Colon (tissue), 2 donors: ENCODE results near the gene KIF2C.
"Not testable (repeated sequence)": the region's sequence is repeated elsewhere in the genome, so short reads cannot be mapped to it uniquely, and the experiment has no call there.

Experiments used
- FAIRE-seq: peaks from 2 replicates; lab custom pipeline; 2012; peaks lifted over from hg19 to GRCh38; lab: Jason Lieb, UNC
- donor health status: control.
- donor health status: control.

The KIF2C gene

DNA sequence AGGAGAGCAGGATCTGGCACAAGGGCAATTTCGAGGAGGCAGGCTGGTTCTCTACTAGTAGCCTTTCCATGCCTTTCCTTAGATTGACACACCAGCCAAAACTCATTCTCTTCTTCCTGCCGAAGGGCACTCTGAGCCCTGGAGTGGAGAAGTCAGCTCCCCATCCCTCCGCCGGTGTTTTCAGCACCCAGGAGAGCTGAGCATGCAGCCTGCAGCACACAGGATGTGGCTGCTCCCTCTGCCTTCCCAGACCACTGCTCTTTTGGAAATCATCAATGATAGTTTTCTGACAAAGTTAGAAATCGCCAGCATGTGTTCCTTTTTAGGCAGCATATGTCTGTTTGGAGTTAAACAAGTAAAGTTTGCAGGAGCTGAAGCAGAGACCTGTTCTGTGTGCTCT, 20.3 kb upstream of the KIF2C start:
- no peak for FAIRE-seq

DNA sequence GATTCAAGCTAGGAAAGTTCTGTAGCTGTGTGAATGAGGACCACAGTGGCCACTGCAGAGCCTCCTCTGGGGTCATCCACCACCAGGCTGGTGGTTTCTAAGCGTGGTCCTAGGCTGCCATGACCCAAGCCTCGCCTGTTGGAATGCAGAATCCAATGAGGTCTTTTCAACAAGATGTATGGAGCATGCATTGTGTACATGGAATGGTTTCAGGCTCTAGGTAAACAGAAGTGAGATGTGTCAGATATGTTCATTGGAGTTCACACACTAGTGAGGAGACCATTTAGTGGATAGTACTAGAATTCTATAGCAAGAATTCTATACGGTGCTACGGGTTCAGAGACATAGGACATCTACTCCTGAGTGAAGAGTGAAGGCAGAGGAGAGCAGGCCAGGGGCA, 19.4 kb upstream of the KIF2C start:
- no peak for FAIRE-seq

DNA sequence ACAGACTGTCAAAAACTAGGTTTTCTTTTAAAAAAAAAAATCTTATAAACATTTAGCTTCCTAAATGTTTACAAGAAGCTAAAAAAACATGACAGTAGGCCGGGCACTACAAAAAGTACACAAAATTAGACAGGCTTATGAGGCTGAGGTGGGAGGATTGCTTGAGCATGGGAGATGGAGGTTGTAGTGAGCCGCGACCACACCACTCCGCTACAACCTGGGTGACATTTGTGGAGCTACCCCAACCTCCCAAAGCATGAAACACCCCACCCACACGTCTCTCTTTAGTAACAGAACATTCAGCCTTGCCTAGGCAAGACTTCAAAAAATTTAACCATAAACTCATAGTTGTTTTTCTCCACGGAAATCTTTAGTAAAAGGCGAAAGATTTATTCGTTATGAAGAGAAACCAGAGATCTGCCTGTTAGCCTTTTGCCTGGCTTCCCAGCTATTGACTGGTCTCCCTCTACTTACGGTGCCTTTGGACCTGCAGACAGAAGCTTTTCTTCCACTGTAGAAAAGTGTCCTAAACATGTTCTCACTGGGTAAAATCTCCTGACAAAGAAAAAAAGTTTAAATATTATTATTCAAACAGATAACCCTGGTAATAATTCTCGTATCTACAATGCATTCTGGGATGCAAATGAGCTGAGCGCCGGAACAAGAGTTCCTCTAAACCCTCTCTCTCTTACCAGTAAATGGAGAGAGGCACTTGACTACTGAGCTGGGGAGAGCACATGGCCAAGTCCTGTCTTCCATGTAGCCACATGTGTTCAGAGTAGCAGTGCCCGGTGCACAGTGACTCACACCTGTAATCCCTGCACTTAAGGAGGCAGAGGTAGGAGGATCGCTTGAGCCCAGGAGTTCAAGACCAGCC, 17.9 kb upstream of the KIF2C start:
- FAIRE-seq, result no peak

DNA sequence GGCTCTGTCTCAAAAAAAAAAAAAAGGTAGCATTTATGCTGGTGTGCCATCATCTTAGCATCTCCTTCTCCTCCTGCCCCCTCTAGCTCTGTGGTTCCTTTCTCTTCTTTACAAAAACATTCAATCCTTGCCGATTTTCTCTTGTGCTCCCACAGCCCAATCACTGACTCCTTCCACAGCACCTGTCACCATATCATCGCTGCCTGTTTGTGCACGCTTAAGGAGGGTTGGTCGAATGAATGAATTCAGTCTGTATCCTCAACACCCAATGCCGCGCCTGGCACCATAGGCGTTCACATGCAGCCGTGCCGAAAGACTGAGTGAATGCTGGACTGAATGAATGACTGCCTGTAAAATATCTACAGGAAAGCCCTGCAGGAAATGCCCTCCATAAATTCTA, 16.6 kb upstream of the KIF2C start:
- FAIRE-seq, result no peak

DNA sequence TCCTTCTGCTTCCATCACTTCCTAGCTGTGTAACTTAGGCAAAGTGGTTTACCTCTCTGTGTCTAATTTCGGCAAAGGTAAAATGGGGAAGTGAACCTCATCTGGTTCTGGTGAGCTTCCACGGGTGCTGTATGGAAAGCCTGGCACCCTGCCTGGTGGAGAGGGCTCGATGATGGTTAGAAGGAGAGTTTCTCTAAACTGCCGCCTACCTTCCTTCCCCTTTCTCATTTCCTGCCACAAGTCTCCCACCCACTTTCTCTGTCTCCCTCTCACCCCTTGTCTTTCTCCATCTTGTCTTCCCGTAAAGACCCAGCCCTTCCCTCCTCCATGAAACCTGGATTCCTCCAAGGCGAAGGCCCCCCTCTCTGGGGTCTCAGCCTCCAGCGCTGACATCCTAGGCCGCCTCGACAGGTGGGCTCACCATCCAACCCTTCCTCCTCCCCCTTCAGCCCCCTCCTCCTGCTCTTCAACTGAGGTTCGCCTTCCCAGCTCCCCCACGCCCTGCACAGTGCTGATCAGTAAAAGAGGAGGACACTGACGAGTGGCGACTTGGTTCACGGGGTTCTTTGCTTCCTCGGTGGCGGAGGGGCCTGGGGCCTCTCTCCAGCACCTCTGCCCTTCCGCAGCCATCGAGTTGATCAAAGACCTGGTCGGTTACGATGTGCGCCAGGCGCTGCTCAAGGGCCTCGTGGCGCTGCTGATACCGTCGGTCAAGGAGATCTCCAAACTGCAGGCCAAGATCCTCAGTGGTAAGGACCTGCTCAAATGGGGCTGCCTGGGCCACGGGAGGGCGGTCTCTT, 15.9 kb upstream of the KIF2C start:
- FAIRE-seq, result no peak

DNA sequence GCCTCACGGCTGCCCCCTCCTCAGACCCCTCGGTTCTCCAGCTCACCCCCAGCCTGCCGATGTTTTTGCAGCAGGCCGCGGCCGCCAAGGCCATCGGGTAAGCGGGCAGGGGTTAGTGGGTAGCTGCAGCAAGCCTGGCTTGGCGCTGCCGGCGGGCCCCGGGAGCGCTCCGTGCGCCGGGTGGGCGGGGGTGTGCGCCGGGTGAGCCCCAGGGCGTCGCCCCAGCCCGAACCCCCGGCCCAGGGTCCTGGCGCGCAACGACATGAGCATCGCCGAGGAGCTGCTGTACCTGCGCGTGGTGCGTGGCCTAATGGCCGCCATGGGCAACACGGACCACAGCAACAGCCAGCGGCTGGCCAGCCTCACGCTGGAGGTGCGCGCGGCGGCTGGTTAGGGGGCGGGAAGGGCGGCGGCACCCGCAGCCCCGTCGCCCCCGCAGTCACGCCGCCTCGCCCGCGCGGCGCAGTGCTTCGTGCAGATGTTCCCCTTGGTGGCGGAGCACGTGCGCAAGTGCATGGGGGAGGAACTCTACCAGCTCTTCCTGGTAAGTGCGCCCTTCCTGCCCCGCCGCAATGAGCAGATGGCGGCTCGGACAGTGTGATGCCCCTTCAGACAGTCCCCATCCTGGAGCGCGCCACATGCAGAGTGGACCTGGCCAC, 15.2 kb upstream of the KIF2C start:
- no peak for FAIRE-seq

DNA sequence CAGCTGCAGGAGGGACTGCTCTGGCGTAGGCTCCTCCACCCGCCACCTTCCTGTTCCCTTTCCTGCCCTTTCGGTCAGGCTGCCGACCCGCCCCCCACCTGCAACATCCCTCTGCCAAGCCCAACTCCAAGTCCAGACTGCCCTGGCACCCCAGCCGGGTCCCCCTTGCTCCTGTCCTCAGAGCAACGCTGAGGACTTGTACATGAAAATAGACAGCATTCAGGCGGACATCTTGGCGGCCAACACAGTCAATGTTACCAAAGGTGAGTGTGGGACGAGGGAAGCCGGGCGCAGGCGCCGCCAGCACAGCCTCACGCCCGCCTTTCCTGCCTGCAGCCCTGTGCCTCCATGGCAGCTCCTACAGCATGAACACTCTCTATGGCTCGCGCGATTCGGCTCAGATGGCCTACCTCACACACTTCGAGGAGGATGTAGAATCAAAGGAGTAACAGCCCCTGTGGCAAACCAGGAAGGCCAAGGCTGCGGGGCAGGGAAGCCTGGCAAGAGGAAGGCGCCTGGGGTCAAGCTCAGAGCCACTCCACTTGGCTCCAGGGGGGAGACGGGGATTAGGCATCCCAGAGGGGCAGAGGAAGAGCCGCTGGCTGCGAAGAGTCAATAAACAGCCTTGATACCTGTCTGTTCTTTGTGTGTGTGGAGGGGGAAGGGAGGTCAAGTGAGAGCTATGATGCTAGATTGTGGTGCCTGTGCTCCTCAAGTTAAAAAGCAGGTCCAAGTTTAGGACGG, 14.5 kb upstream of the KIF2C start:
- FAIRE-seq, result no peak

DNA sequence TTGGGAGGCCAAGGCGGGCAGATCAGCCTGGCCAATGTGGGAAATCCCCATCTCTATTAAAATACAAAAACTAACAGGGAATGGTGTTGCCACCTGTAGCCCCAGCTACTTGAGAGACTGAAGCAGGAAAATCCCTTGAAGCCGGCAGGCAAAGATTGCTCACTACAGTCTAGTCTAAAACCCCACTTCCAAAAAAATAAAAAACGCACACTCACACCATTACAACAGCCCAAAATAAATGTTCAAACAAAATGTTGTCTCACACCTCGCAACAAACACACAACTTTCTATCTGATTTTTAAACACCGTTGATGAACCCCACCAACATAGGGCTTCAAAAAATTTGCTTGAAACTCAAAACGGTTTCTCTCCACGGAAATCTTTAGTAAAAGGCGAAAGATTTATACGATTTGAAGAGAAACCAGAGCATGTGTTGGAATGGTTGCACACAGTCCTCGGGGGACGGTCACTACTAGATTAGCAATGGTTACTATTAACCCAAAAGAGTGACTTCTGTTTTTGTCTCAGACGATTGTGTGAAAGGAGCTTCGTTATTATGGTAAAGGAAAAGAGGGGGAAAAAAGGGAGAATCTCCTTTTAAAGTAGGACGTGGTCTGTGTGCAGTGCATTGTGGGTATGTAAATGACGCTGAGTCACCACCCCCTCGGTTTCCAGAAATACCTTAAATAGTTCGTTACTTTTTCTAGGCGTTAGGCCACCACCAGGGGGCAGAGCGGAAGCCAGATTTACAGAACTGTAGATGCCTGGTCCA, 8.7 kb upstream of the KIF2C start, which contains the start of gene RNU5D-1:
Gene RNU5D-1 (minus strand): TSS at position 430 of the 772 bp plus-strand sequence.
- FAIRE-seq, result no peak

DNA sequence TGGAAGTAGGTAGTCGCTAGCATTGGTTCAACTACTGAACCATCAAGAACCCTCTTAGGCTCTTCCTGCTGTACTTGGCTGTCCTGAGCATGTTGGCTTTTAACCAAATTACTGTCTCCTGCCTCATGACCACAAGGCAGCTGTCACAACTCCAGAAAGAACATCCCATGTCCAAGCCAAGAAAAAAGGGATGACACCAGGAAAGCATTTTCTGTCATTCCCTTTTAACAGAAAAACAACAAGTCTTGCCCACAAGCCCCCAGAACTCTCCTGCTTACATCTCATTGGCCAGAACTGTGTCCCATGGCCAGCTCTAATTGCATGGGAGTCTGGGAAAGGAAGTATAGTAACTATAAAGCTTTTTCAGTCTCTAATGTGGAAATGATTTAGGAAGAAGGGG, 6.3 kb upstream of the KIF2C start:
- no peak for FAIRE-seq

DNA sequence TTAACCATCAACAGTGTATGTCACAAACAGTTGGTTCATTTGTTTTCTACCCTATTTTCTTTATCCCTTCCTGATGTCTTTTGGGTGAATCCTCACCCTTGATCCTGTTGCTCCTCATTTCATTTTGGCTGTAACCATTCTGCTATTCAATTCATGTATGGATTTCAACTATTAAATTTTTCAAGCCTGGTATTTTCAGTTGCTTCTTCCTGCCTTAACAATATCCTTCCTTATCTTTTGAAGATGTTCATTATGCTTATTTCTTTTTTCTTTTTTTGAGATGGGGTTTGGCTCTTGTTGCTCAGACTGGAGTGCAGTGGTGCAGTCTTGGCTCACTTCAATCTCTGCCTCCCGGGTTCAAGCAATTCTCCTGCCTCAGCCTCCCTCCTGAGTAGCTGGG, 5.9 kb upstream of the KIF2C start:
- no peak for FAIRE-seq

DNA sequence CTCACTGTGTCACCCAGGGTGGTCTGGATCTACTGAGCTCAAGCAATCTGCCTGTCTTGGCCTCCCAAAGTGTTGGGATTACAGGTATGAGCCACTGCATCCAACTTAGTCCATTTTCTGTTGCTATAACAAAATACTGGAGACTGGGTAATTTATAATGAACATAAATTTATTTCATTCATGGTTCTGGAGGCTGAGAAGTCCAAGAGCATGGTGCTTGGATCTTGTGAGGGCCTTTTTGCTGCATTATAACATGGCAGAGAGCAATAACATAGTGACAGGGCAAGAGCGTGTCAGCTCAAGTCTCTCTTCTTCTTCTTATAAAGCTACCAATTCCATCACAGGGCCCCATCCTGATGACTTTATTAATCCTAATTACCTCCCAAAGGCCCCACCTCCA, 3.6 kb upstream of the KIF2C start:
- FAIRE-seq, result no peak

DNA sequence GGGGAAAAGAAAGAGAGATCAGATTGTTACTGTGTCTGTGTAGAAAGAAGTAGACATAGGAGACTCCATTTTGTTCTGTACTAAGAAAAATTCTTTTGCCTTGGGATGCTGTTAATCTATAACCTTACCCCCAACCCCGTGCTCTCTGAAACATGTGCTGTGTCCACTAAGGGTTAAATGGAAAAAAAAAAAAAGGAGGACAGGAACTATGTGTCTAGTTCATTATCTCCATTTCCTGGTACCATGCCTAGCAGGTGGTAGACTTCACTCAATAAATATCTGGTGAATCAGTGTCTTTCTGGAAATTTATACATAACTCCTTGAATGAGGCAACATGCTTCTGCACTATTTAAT, 707 bp upstream of the KIF2C start:
- not testable (repeated sequence) for FAIRE-seq

DNA sequence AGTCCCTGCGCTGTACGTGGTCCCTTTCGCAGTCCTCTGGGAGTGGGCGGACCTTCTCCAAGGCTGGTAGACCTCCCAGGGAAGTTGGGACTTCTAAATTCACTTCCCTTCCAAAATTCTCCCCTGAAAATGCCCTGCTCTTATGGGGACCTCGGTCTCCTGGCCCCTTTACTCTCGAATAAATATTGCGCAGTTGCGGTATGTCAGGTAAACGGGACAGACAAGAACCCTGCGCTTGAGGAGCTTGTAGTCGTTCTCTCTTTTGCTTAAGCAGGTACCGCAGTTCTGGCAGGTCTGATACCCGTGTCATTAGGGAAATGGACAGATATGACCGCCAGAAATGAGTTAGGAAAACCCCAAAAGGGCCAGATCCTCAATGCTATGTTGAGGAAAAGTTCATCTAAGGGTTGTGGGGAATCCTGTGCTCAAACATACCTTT, 561 bp downstream of the KIF2C start:
- no peak for FAIRE-seq

DNA sequence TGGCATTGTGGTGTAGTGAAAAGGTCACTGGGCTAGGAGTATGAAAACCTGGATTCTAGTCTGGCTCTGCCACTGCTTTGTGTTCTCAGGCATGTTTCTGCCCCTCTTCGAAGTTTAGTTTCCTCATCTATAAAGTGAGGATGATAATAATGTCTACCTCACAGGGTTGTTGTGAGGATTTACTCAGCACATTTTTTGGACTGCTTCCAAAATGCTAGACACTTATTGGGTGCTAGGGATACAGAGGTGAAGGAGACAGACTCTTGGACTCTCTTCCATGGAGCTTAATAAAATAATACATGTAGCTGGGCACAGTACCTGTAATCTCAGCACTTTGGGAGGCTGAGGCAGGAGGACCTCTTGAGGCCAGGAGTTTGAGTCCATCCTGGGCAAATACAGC, 3.6 kb downstream of the KIF2C start:
- FAIRE-seq, result no peak

DNA sequence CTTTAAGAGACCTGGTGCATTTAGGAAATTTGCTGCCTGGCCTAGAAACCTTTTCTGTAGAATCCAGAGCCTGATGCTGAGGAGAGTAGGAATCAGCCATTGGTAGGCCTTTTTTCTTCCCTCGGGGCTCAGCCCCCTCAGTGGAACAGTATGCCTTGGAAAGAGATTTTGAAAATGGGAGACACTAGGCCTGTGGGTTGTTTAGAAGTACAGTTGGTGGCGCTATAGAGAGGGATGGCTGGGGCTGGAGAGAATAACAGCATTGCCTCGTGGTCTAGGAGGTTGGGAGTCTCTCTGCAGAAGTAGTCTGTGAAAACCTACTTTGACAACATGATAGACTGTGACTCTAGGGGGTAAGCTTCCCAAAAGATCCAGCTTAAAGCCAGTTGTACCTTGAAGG, 8.2 kb downstream of the KIF2C start:
- FAIRE-seq, result no peak

DNA sequence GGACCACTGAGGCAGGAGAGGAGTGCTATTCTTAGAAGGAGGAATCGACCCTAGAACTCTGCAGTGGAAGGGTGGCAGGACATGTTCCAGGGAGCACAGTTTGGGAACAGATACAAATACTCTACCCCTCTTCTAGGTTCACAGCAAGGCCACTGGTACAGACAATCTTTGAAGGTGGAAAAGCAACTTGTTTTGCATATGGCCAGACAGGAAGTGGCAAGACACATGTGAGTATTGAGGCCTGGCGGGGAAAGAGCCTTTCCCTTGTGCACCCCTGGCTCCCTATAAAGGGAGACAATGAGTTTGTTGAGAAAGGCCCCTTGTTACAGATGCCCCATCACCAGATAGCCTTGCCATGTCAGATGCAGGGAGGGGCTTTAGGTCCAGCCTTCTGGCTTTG, 17.8 kb downstream of the KIF2C start:
- no peak for FAIRE-seq

DNA sequence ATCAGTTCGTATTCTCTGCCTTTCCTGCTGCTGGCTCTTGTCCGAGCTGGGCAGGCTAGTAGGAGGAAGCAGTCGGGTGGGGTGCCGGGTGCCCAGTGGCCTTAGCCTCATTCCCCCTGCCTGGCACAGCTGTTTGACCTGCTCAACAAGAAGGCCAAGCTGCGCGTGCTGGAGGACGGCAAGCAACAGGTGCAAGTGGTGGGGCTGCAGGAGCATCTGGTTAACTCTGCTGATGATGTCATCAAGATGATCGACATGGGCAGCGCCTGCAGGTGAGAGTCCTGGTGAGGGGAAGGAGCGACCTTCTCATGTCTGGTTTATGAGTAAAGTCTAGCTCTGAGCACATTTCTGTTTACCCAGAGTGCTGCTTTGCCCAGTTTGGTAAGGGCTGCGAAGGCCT, 19.4 kb downstream of the KIF2C start:
- FAIRE-seq, result no peak

DNA sequence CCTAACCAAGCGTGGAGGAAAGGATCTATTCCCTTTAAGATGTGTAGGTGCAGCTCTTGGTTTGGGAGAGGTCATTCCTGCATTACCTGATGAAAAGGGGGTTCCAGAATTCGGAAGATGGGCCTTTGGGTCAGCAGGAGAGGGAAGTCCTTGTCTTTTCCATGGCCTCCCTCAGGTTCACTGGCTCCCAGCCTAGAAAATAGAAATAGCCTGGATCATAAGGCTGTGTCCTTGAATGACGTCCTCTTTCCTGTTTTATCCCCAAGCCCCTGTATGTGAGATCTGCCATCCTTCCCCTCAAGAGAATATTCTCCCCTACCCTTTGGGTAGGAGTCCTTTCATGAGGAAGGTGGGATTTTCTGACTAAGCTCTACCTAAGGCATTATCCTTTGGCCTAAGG, 21.2 kb downstream of the KIF2C start:
- no peak for FAIRE-seq

DNA sequence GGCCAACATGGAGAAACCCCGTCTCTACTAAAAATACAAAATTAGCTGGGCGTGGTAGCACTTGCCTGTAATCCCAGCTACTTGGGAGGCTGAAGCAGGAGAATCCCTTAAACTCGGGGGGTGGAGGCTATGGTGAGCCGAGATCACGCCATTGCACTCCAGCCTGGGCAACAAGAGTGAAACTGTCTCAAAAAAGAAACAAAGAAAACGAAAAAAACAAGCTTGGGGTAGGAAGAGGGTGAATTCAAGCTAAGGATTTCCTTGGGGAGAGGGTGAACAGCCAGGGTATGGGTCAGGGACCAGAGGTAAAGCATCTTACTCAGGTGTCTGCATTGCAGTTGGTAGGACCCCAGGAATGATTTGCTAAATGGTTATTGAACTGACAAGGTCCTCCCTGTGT, 26.8 kb downstream of the KIF2C start:
- FAIRE-seq, result not testable (repeated sequence)

DNA sequence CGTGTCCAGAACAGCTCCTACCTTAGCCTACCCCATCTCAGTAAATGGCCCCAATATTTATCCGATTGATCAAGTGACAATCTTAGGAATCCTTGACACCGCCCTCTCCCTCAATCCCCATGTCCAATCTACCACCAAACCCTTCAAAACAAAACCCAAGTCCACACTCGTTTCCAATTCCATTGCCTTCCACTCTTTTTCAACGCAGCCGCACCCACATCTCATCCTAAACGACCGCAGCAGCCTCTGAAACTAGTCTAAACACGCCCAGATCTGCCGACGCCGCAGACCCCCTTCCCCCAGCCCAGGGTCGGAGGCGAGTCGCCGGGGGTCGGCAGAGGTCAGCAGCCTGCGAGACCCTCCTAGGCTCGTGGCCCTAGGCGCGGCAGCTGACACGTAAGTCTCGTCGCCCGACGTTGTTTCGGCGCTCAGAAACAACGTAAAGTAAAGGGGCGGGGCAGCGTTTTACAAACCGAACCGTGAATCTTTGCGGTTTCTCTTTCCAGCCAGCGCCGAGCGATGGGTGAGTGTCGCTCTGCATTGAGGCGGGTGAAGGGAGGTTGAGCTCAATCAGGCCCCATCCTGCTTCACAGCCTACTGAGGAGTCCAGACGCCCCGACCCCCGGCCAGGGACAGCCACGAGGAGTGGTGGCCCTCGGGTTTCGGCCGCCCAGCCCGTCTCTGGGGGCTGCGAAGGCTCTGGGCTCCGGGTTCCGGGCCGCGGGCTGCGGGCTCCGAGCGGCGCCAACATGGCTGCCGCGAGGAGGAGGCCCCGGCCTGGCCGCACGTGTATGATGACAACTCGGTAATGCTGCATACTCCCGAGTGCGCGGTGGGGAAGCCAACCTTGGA, 35.7 kb downstream of the KIF2C start, which contains the start of gene RPS8:
Gene RPS8 (plus strand): TSS at position 463 of the 852 bp plus-strand sequence. CDS start 57 bp downstream, at position 520.
- FAIRE-seq, result no peak
